Measurements from ENCODE around the gene HDAC4. TPM values are rescaled to one million over a fixed set of nuclear protein-coding genes. Genes with fewer than 3 reads are reported as not detected.

The HDAC4 gene
- total RNA-seq, 6 donors from 2014 or later: 16.1 to 108 (median 45.0) TPM

DNA sequence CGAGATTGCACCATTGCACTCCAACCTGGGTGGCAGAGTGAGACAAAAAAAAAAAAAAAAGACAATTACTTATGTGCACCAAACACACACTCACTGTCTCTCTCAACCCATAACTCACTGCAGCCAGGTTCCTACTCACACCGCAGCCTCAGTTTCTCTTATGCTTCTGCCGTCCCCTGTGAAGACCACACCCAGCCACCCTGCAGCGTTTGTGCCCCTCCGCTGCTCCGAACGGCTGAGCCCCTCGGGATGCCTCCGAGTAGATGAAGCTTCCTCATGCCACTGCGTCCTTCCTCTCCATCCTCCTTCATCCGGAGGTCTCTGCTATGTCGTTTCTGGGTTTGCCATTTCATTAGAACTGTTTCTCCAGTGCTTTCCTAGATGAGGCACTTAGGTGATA, 392.8 kb downstream of the HDAC4 start:
- TF ChIP-seq POLR2A (IDR thresholded peaks at IDR 0.05): no peak
- no peak for TF ChIP-seq POLR2AphosphoS5 (IDR thresholded peaks at IDR 0.05)
- TF ChIP-seq EP300 (IDR thresholded peaks at IDR 0.05): no peak
- no peak for TF ChIP-seq CTCF (IDR thresholded peaks at IDR 0.05)
- 85 to 87% methylated on average over 12 of the region's 12 CpGs for WGBS, 2 donors
- no peaks in the 10 kb centered on the region for H3K9me3 ChIP-seq
- ATAC-seq (ENCODE audit: low FRiP score in 2 of 2) (no peak), DNase-seq (no peak)
- H3K36me3 ChIP-seq: no peaks in the 10 kb centered on the region
- no peak overlapping the region for H3K4me3 ChIP-seq
- no peak overlapping the region for H3K27ac ChIP-seq
- no peaks in the 10 kb centered on the region for H3K27me3 ChIP-seq
- no peaks in the 10 kb centered on the region for H3K4me1 ChIP-seq

GRCh38 chr2:239006622-239007285, 394.1 kb downstream of the HDAC4 start:
- WGBS, 2 donors: 84 to 87% methylated on average over 10 of the region's 10 CpGs
- no peaks in the 10 kb centered on the region for H3K27me3 ChIP-seq
- H3K4me1 ChIP-seq: no peaks in the 10 kb centered on the region
- H3K36me3 ChIP-seq: no peaks in the 10 kb centered on the region
- no peaks in the 10 kb centered on the region for H3K9me3 ChIP-seq
- H3K4me3 ChIP-seq: no peak overlapping the region
- DNase-seq (no peak), ATAC-seq (ENCODE audit: low FRiP score in 2 of 2) (no peak)
- TF ChIP-seq CTCF (IDR thresholded peaks at IDR 0.05) (no peak), EP300 (IDR thresholded peaks at IDR 0.05) (no peak), POLR2A (IDR thresholded peaks at IDR 0.05) (no peak)
- no peak overlapping the region for H3K27ac ChIP-seq

GRCh38 chr2:239005586-239005985, 395.2 kb downstream of the HDAC4 start:
- Histone ChIP-seq H3K4me1 (no peaks in the 10 kb centered on the region), H3K9me3 (no peaks in the 10 kb centered on the region), H3K4me3 (no peak overlapping the region), H3K36me3 (no peaks in the 10 kb centered on the region), H3K27ac (no peak overlapping the region), H3K27me3 (no peaks in the 10 kb centered on the region)
- 76 to 83% methylated on average over 4 of the region's 4 CpGs for WGBS, 2 donors
- ATAC-seq (ENCODE audit: low FRiP score in 2 of 2) (no peak), DNase-seq (no peak)
- TF ChIP-seq POLR2A (IDR thresholded peaks at IDR 0.05): no peak
- no peak for TF ChIP-seq POLR2AphosphoS5 (IDR thresholded peaks at IDR 0.05)
- no peak for TF ChIP-seq CTCF (IDR thresholded peaks at IDR 0.05)

DNA sequence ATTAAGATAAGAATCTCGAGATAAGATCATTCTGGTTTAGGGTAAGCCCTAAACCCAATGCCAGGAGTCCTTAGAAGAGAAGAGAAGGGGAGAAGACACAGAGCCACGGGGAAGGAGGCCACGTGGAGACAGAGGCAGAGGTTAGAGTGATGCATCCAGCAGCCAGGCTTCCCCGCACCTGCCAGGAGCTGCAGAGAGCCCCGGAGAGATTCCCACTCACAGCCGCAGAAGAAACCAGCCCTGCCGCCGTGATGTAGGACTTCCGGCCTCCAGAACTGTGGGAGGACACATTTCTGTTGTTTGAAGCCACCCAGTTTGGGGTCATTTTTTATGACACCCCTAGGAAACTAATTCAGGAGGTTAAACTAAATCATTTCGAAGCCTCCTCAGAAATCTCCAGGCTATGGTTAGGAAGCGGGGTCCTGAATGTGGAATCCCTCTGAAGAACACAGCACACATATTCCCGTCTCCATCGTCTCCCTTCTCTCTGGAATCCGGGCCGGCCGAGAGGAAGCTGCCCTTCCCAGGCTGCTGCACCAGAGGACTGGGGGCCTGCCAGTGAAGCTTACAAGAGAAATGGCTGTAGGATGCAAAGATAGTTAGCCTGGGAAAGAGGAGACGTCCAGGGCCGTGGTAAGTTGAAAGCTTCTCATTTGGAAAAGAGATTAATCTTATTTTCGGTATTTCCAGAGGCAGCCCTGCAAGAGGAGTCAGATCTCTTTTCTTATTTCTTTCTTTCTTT, 396.4 kb downstream of the HDAC4 start:
- Histone ChIP-seq H3K27me3 (no peaks in the 10 kb centered on the region), H3K9me3 (no peaks in the 10 kb centered on the region), H3K4me3 (no peak overlapping the region), H3K27ac (no peak overlapping the region), H3K4me1 (no peaks in the 10 kb centered on the region), H3K36me3 (no peaks in the 10 kb centered on the region)
- 79 to 84% methylated on average over 19 of the region's 19 CpGs for WGBS, 2 donors
- DNase-seq (no peak), ATAC-seq (ENCODE audit: low FRiP score in 2 of 2) (no peak)
- TF ChIP-seq EP300 (IDR thresholded peaks at IDR 0.05) (no peak), POLR2A (IDR thresholded peaks at IDR 0.05) (no peak), CTCF (IDR thresholded peaks at IDR 0.05) (no peak), POLR2AphosphoS5 (IDR thresholded peaks at IDR 0.05) (no peak)
